ENCODE data around the gene AK5. TPM values are rescaled to one million over a fixed set of nuclear protein-coding genes. Genes with fewer than 3 reads are reported as not detected.

AK5 gene
- total RNA-seq, 2 donors from 2014 or later = 0.46 to 2.8 TPM

DNA sequence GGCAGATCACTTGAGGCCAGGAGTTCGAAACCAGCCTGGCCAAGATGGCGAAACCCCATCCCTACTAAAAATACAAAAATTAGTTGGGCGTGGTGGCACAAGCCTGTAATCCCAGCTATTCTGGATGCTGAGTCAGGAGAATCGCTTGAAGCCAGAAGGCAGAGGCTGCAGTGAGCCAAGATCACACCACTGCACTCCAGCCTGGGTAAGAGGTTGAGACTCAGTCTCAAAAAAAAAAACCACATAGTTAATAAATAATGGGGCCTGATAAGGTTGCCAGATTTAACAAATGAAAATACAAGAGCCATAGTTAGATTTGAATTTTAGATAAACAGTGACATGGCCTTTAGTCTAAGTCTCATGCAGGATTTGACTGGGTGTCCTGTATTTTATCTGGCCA, 225.0 kb downstream of the AK5 start:
- H3K27ac ChIP-seq (ENCODE audit: low read depth, low read length) = no peak overlapping the region
- H3K4me1 ChIP-seq (ENCODE audit: control insufficient read depth, insufficient read depth, low read length) = no peaks in the 10 kb centered on the region
- WGBS, 2 experiments (ENCODE audit: insufficient coverage in 1 of 2, insufficient read length in 1 of 2) = 90 to 97% methylated on average over 3 to 4 of the region's 4 CpGs
- Mint-ChIP-seq H3K27me3 (ENCODE audit: insufficient read depth) (no peaks in the 10 kb centered on the region), H3K36me3 (ENCODE audit: low read depth) (no peaks in the 10 kb centered on the region), H3K4me1 (no peaks in the 10 kb centered on the region), H3K27ac (no peak overlapping the region), H3K9me3 (no peaks in the 10 kb centered on the region), H3K4me3 (no peak overlapping the region)
- H3K4me3 ChIP-seq (ENCODE audit: low read length) = no peak overlapping the region
- TF ChIP-seq, protein P1, sequence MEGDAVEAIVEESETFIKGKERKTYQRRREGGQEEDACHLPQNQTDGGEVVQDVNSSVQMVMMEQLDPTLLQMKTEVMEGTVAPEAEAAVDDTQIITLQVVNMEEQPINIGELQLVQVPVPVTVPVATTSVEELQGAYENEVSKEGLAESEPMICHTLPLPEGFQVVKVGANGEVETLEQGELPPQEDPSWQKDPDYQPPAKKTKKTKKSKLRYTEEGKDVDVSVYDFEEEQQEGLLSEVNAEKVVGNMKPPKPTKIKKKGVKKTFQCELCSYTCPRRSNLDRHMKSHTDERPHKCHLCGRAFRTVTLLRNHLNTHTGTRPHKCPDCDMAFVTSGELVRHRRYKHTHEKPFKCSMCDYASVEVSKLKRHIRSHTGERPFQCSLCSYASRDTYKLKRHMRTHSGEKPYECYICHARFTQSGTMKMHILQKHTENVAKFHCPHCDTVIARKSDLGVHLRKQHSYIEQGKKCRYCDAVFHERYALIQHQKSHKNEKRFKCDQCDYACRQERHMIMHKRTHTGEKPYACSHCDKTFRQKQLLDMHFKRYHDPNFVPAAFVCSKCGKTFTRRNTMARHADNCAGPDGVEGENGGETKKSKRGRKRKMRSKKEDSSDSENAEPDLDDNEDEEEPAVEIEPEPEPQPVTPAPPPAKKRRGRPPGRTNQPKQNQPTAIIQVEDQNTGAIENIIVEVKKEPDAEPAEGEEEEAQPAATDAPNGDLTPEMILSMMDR (conservative IDR thresholded peaks at IDR 0.05) = no peak
- no peaks in the 10 kb centered on the region for H3K36me3 ChIP-seq (ENCODE audit: control insufficient read depth, insufficient read depth, low read length)
- no peaks in the 10 kb centered on the region for H3K27me3 ChIP-seq (ENCODE audit: control insufficient read depth, insufficient read depth, low read length, poor library complexity, severe bottlenecking)
- DNase-seq = no peak
- H3K9me3 ChIP-seq (ENCODE audit: control insufficient read depth, low read length) = no peaks in the 10 kb centered on the region
- no peak overlapping the region for H3K9ac ChIP-seq (ENCODE audit: extremely low read depth, low read length, poor library complexity, severe bottlenecking)

DNA sequence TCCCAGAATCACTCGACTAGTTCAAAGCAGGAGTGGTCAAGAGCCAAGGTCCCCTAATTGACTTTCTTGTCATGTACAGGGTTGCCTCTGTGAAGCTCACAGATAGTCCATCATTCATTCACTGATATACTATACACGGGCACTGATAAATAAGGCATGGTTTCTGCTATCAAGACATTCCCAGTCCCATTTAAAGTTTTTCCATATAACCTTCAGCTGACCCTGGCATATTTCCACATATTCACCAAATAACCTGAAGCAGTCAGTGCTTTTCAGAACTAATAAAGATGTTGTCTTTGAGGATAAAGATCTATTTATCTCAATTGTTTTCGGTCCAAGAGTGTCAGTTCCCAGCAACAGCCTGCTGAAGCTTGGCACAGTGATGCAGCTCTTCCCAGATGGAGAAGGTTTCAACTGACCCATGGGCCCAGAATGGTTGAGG, 227.3 kb downstream of the AK5 start:
- Histone ChIP-seq H3K4me1 (ENCODE audit: control insufficient read depth, insufficient read depth, low read length) (no peaks in the 10 kb centered on the region), H3K9me3 (ENCODE audit: control insufficient read depth, low read length) (no peaks in the 10 kb centered on the region), H3K9ac (ENCODE audit: extremely low read depth, low read length, poor library complexity, severe bottlenecking) (no peak overlapping the region), H3K27ac (ENCODE audit: low read depth, low read length) (no peak overlapping the region), H3K36me3 (ENCODE audit: control insufficient read depth, insufficient read depth, low read length) (no peaks in the 10 kb centered on the region), H3K4me3 (ENCODE audit: low read length) (no peak overlapping the region), H3K27me3 (ENCODE audit: control insufficient read depth, insufficient read depth, low read length, poor library complexity, severe bottlenecking) (no peaks in the 10 kb centered on the region)
- H3K4me3 Mint-ChIP-seq = no peak overlapping the region
- whole genome bisulfite sequencing, 2 experiments (ENCODE audit: insufficient coverage in 1 of 2, insufficient read length in 1 of 2) = 77 to 93% methylated on average over 3 of the region's 3 CpGs
- TF ChIP-seq, protein P1 (conservative IDR thresholded peaks at IDR 0.05) = no peak
- H3K27me3 Mint-ChIP-seq (ENCODE audit: insufficient read depth) = no peaks in the 10 kb centered on the region
- no peaks in the 10 kb centered on the region for H3K36me3 Mint-ChIP-seq (ENCODE audit: low read depth)
- H3K9me3 Mint-ChIP-seq = no peaks in the 10 kb centered on the region
- DNase-seq = no peak
- H3K27ac Mint-ChIP-seq = no peak overlapping the region
- peaks cover under 1% of the 10 kb centered on the region for H3K4me1 Mint-ChIP-seq

DNA sequence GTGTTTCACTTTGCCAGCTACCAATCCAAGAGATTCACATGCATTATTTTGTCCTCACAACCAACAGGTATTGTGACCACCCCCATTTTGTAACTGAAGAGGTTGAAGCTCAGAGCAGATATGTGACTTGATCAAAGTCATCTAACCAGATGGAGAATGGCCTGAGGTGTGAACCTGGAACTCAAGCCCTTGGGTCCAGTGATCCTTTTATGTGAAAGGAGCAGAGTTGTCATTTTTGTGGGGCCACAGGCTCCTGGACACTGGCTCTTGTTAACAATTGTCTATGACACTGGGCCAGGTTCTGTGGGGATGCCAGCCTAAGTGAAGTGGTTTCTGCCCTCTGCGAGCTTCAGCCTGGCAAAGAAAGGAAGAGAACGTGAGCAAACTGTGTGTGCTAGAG, 228.1 kb downstream of the AK5 start:
- TF ChIP-seq, protein P1 (conservative IDR thresholded peaks at IDR 0.05) = no peak
- Histone ChIP-seq H3K27ac (ENCODE audit: low read depth, low read length) (no peak overlapping the region), H3K4me3 (ENCODE audit: low read length) (no peak overlapping the region), H3K36me3 (ENCODE audit: control insufficient read depth, insufficient read depth, low read length) (no peaks in the 10 kb centered on the region), H3K9ac (ENCODE audit: extremely low read depth, low read length, poor library complexity, severe bottlenecking) (no peak overlapping the region), H3K27me3 (ENCODE audit: control insufficient read depth, insufficient read depth, low read length, poor library complexity, severe bottlenecking) (no peaks in the 10 kb centered on the region), H3K4me1 (ENCODE audit: control insufficient read depth, insufficient read depth, low read length) (no peaks in the 10 kb centered on the region), H3K9me3 (ENCODE audit: control insufficient read depth, low read length) (no peaks in the 10 kb centered on the region)
- H3K4me1 Mint-ChIP-seq = peaks cover 6% of the 10 kb centered on the region
- no peaks in the 10 kb centered on the region for H3K27me3 Mint-ChIP-seq (ENCODE audit: insufficient read depth)
- no peaks in the 10 kb centered on the region for H3K9me3 Mint-ChIP-seq
- H3K36me3 Mint-ChIP-seq (ENCODE audit: low read depth) = no peaks in the 10 kb centered on the region
- H3K27ac Mint-ChIP-seq = no peak overlapping the region
- no peak overlapping the region for H3K4me3 Mint-ChIP-seq
- WGBS, 2 experiments (ENCODE audit: insufficient coverage in 1 of 2, insufficient read length in 1 of 2) = 83 to 100% methylated on average over 1 to 2 of the region's 2 CpGs
- no peak for DNase-seq

All from endodermal cell (in vitro differentiated cells).